Measurements from ENCODE around the gene IPCEF1. TPM values are rescaled to one million over a fixed set of nuclear protein-coding genes. Genes with fewer than 3 reads are reported as not detected.
A peak's percentile ranks its signal among the peaks of the same experiment; 100 is the strongest.
"Not testable (repeated sequence)": the region's sequence is repeated elsewhere in the genome, so short reads cannot be mapped to it uniquely, and the experiment has no call there.

IPCEF1 gene
- total RNA-seq, 1 experiment from 2014 or later: 0.48 TPM

GRCh38 chr6:154241581-154241980 is 115.0 kb downstream of the IPCEF1 start:
- no CpG with 5 or more reads among the region's 8 CpGs for WGBS (ENCODE audit: extremely low coverage, insufficient read length, low lambda C conversion rate)
- Mint-ChIP-seq H3K27ac (peak overlapping the region in 2 of 3 experiments; percentile 2 to 66; a peak in 3 of 7 replicates), H3K4me1 (peaks cover 41 to 42% of the 10 kb centered on the region in 2 experiments)

GRCh38 chr6:154241061-154241460 is 115.5 kb downstream of the IPCEF1 start:
- not testable (repeated sequence) for H3K79me2 ChIP-seq (ENCODE audit: insufficient read depth, low read length); H3K4me3 Mint-ChIP-seq; H4K8ac ChIP-seq (replicated peaks; ENCODE audit: insufficient read length, low read depth, low read length); H2AFZ ChIP-seq (ENCODE audit: low read length); H2AK5ac ChIP-seq (ENCODE audit: insufficient read length, low read length); H3K23me2 ChIP-seq (ENCODE audit: insufficient read length, low read depth, low read length, poor library complexity, severe bottlenecking); H3K18ac ChIP-seq (ENCODE audit: insufficient read length, low read depth, low read length); H3K23ac ChIP-seq (ENCODE audit: insufficient read length, low read depth, low read length); H3K27me3 ChIP-seq (ENCODE audit: insufficient read depth, low read length); H4K91ac ChIP-seq (ENCODE audit: insufficient read length, low read depth, low read length); H3K9me3 Mint-ChIP-seq; H2BK5ac ChIP-seq (ENCODE audit: insufficient read length, low read length); DNase-seq; H2BK20ac ChIP-seq (ENCODE audit: low read depth, low read length, poor library complexity, severe bottlenecking); H4K5ac ChIP-seq (ENCODE audit: insufficient read length, low read depth, low read length); H3K36me3 Mint-ChIP-seq (ENCODE audit: insufficient read depth in 1 of 3, low read depth in 3 of 3); H3K56ac ChIP-seq (ENCODE audit: insufficient read length, low read depth, low read length); H3K79me1 ChIP-seq (ENCODE audit: insufficient read depth, low read depth, low read length, poor library complexity, severe bottlenecking); H3K27ac Mint-ChIP-seq; H2BK15ac ChIP-seq (ENCODE audit: low read depth, low read length); H3K4me2 ChIP-seq (ENCODE audit: insufficient read depth, insufficient read length, low read length); H3K27me3 Mint-ChIP-seq (ENCODE audit: low read depth); H2BK12ac ChIP-seq (ENCODE audit: insufficient read length, low read depth, low read length); H3K4ac ChIP-seq (ENCODE audit: low read depth, low read length); H3T11ph ChIP-seq (ENCODE audit: low read length); H4K20me1 ChIP-seq (ENCODE audit: control insufficient read depth, insufficient read depth, insufficient read length); H2BK120ac ChIP-seq (ENCODE audit: low read depth, low read length, poor library complexity, severe bottlenecking); H3K14ac ChIP-seq (ENCODE audit: insufficient read depth, low read length); H3K9ac ChIP-seq (ENCODE audit: extremely low read depth, insufficient read length, low read length); H3K9me3 ChIP-seq (ENCODE audit: control insufficient read depth, low read depth, low read length); H3K27ac ChIP-seq (ENCODE audit: insufficient read length, low read depth, low read length)
- no CpG with 5 or more reads among the region's 11 CpGs for WGBS (ENCODE audit: extremely low coverage, insufficient read length, low lambda C conversion rate)
- peaks cover 10% of the 10 kb centered on the region; the same call in 1 of the 2 replicates for H3K4me1 ChIP-seq (ENCODE audit: insufficient read depth, low read length)
- H3K4me1 Mint-ChIP-seq: peaks cover 35 to 37% of the 10 kb centered on the region in 2 experiments

More at GRCh38 chr6:154241581-154241980, 115.0 kb downstream of the IPCEF1 start:
- Histone ChIP-seq H2AK5ac (ENCODE audit: insufficient read length, low read length) (no peak overlapping the region), H3K23ac (ENCODE audit: insufficient read length, low read depth, low read length) (no peak overlapping the region), H2BK5ac (ENCODE audit: insufficient read length, low read length) (no peak overlapping the region), H3K56ac (ENCODE audit: insufficient read length, low read depth, low read length) (no peak overlapping the region), H3K23me2 (ENCODE audit: insufficient read length, low read depth, low read length, poor library complexity, severe bottlenecking) (no peaks in the 10 kb centered on the region), H2BK12ac (ENCODE audit: insufficient read length, low read depth, low read length) (no peak overlapping the region), H3K4me1 (ENCODE audit: insufficient read depth, low read length) (peaks cover 13% of the 10 kb centered on the region; the same call in 1 of the 2 replicates), H3K18ac (ENCODE audit: insufficient read length, low read depth, low read length) (no peak overlapping the region), H3K9me3 (ENCODE audit: control insufficient read depth, low read depth, low read length) (no peaks in the 10 kb centered on the region), H4K8ac (replicated peaks; ENCODE audit: insufficient read length, low read depth, low read length) (no peak overlapping the region), H2AFZ (ENCODE audit: low read length) (no peak overlapping the region), H3K9ac (ENCODE audit: extremely low read depth, insufficient read length, low read length) (no peak overlapping the region), H4K20me1 (ENCODE audit: control insufficient read depth, insufficient read depth, insufficient read length) (no peaks in the 10 kb centered on the region), H3K79me2 (ENCODE audit: insufficient read depth, low read length) (no peaks in the 10 kb centered on the region), H3K27me3 (ENCODE audit: insufficient read depth, low read length) (no peaks in the 10 kb centered on the region), H3K79me1 (ENCODE audit: insufficient read depth, low read depth, low read length, poor library complexity, severe bottlenecking) (no peaks in the 10 kb centered on the region), H3K4ac (ENCODE audit: low read depth, low read length) (no peak overlapping the region), H2BK120ac (ENCODE audit: low read depth, low read length, poor library complexity, severe bottlenecking) (no peak overlapping the region), H2BK15ac (ENCODE audit: low read depth, low read length) (no peak overlapping the region), H2BK20ac (ENCODE audit: low read depth, low read length, poor library complexity, severe bottlenecking) (no peak overlapping the region), H3K4me2 (ENCODE audit: insufficient read depth, insufficient read length, low read length) (no peak overlapping the region), H3K14ac (ENCODE audit: insufficient read depth, low read length) (no peak overlapping the region), H4K5ac (ENCODE audit: insufficient read length, low read depth, low read length) (no peak overlapping the region), H3T11ph (ENCODE audit: low read length) (no peak overlapping the region), H4K91ac (ENCODE audit: insufficient read length, low read depth, low read length) (no peak overlapping the region), H3K27ac (ENCODE audit: insufficient read length, low read depth, low read length) (no peak overlapping the region)
- no peak for TF ChIP-seq CTCF (conservative IDR thresholded peaks at IDR 0.05)
- Mint-ChIP-seq H3K4me3 (no peak overlapping the region), H3K36me3 (ENCODE audit: insufficient read depth in 1 of 3, low read depth in 3 of 3) (no peaks in the 10 kb centered on the region; a peak in 1 of 7 replicates), H3K27me3 (ENCODE audit: low read depth) (no peaks in the 10 kb centered on the region), H3K9me3 (no peaks in the 10 kb centered on the region; a peak in 1 of 5 replicates)
- DNase-seq: no peak

All from H9 (cell line).